OCI-LY7 (cell line): Measurements from ENCODE around the gene MRC1. TPM values are rescaled to one million over a fixed set of nuclear protein-coding genes. Genes with fewer than 3 reads are reported as not detected.

Experiments
- BruUV-seq: library from RNA; stranded (reverse); fragments of 400-500 nt; replicated peaks from 2 replicates; lab custom pipeline; 2021; lab: Mats Ljungman, UMichigan
- CTCF ChIA-PET: fragments of 300-600 bp; sonication (Branson Sonifier 250); formaldehyde crosslinking; loops from one replicate; lab custom pipeline; 2022; ENCODE audit warnings: antibody characterized with exemption; ENCODE audit not compliant: unreplicated experiment; lab: Charles Lee
- POLR2A ChIA-PET: fragments of 300-600 bp; sonication (Branson Sonifier 250); formaldehyde crosslinking; loops from one replicate; lab custom pipeline; 2022; ENCODE audit warnings: antibody characterized with exemption; lab: Charles Lee
- DNase-seq: peaks from one replicate; pipeline ENCODE4 v3.0.0-alpha.2; 2015; ENCODE audit warnings: low spot score
- H2AFZ ChIP-seq: fragments of 200-600 bp; sonication (generic), shearing (Covaris generic); 2 replicates; pipeline ENCODE4 v1.6.1; 2014; ENCODE audit warnings: mild to moderate bottlenecking, antibody characterized with exemption, low read length, moderate library complexity
- H3K27ac ChIP-seq: fragments of 200-600 bp; sonication (generic); 2 replicates; pipeline ENCODE4 v1.5.1; 2014; ENCODE audit warnings: mixed run types, low read depth, mild to moderate bottlenecking, moderate library complexity, low read length, inconsistent platforms; ENCODE audit not compliant: poor library complexity, severe bottlenecking
- H3K36me3 ChIP-seq: fragments of 200-600 bp; sonication (generic); 2 replicates; pipeline ENCODE4 v1.6.1; 2014; ENCODE audit warnings: mild to moderate bottlenecking, antibody characterized with exemption, low read length, moderate library complexity, mixed read lengths; ENCODE audit not compliant: insufficient read depth
- H3K4me1 ChIP-seq: fragments of 200-600 bp; sonication (generic); 2 replicates; pipeline ENCODE4 v1.5.1; 2014; ENCODE audit warnings: mild to moderate bottlenecking, low read length; ENCODE audit not compliant: insufficient read depth, poor library complexity, severe bottlenecking
- H3K4me2 ChIP-seq: fragments of 200-600 bp; sonication (generic); 2 replicates; pipeline ENCODE4 v1.6.1; 2014; ENCODE audit warnings: mild to moderate bottlenecking, low read length
- H3K4me3 ChIP-seq: fragments of 200-600 bp; sonication (generic); 2 replicates; pipeline ENCODE4 v1.5.1; 2014; ENCODE audit warnings: mild to moderate bottlenecking, low read depth, low read length; ENCODE audit not compliant: poor library complexity, severe bottlenecking
- H3K79me2 ChIP-seq: fragments of 200-600 bp; sonication (generic); 2 replicates; pipeline ENCODE4 v1.6.1; 2016; ENCODE audit warnings: low read depth, mild to moderate bottlenecking, low read length, moderate library complexity, mixed read lengths; ENCODE audit not compliant: insufficient read depth
- H3K9me2 ChIP-seq: fragments of 200-600 bp; sonication (generic); 2 replicates; pipeline ENCODE4 v1.6.1; 2016; ENCODE audit warnings: mild to moderate bottlenecking, low read length, mixed read lengths; ENCODE audit not compliant: insufficient read depth
- H3K9me3 ChIP-seq: fragments of 200-600 bp; sonication (generic); 2 replicates; pipeline ENCODE4 v1.6.1; 2014; ENCODE audit warnings: mild to moderate bottlenecking, mixed run types, low read length, mixed read lengths
- H4K20me1 ChIP-seq: fragments of 200-600 bp; sonication (generic); 2 replicates; pipeline ENCODE4 v1.6.1; 2014; ENCODE audit warnings: mild to moderate bottlenecking, antibody characterized with exemption, low read length, moderate library complexity, mixed read lengths; ENCODE audit not compliant: insufficient read depth
- EZH2phosphoT487 ChIP-seq: fragments of 200-600 bp; sonication (generic); IDR thresholded peaks from 2 replicates; pipeline ENCODE4 v1.6.1; 2018; ENCODE audit warnings: low read depth, borderline replicate concordance, mild to moderate bottlenecking, mixed run types, antibody characterized with exemption, low read length, moderate library complexity, mixed read lengths
- intact Hi-C: fragments of 100-400 bp; cut with micrococcal nuclease; formaldehyde crosslinking; loops from one replicate; pipeline ENCODE4 v1.10.0; 2022; ENCODE audit not compliant: unreplicated experiment
- total RNA-seq, 2 experiments: library from RNA; depleted of rRNA in 1 of 2; stranded (reverse); fragments of >200 nt in 1 of 2; shearing (Covaris generic) in 1 of 2; gene quantifications; 2 replicates each; pipeline ENCODE4 v1.2.3, GENCODE V29; 2014 to 2022
- TF ChIP-seq, protein P1 (sequence below): fragments of 200-600 bp; sonication (generic); conservative IDR thresholded peaks from 2 replicates; pipeline ENCODE4 v1.5.1; 2014; ENCODE audit warnings: mild to moderate bottlenecking, antibody characterized with exemption, low read length, moderate library complexity, mixed read lengths

Gene MRC1
- total RNA-seq, 2 experiments from 2014 or later: not detected

DNA sequence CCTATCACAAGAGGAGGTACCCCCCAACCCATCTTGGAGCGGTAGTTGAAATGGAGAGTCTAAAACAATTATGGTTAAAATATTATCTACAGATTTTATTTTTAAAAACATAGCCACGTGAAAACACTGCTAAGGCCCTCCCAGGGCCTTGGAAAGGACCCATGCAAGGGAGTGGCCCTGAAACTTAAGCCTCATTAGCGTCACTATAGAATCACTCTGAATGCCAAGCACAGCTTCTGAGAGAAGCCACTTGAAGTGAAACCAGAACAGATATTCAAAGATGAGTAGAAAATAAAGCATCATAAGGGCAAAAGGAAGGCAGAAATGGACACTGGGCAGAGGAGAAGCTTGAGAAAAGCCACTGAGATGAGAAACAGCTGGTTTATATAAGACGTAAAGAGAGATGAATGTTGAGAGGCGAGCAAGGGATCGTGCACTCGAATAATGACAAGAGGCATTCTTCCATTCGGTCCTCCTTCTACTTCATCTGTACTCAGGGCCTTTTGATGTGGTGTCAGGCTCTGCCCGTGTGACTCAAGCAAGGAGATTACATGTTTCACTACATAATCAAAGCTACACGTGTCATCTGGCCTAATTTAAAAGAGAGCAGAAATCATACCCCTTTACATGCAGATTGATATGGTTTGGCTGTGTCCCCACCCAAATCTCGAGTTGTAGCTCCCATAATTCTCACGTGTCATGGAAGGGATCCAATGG is 109.2 kb downstream of the MRC1 start:
- no peaks in the 10 kb centered on the region for H3K36me3 ChIP-seq
- H3K4me1 ChIP-seq: no peaks in the 10 kb centered on the region
- no peak overlapping the region for H2AFZ ChIP-seq
- H3K79me2 ChIP-seq: no peaks in the 10 kb centered on the region
- DNase-seq: no peak
- H3K9me2 ChIP-seq: no peaks in the 10 kb centered on the region
- TF ChIP-seq, protein P1, sequence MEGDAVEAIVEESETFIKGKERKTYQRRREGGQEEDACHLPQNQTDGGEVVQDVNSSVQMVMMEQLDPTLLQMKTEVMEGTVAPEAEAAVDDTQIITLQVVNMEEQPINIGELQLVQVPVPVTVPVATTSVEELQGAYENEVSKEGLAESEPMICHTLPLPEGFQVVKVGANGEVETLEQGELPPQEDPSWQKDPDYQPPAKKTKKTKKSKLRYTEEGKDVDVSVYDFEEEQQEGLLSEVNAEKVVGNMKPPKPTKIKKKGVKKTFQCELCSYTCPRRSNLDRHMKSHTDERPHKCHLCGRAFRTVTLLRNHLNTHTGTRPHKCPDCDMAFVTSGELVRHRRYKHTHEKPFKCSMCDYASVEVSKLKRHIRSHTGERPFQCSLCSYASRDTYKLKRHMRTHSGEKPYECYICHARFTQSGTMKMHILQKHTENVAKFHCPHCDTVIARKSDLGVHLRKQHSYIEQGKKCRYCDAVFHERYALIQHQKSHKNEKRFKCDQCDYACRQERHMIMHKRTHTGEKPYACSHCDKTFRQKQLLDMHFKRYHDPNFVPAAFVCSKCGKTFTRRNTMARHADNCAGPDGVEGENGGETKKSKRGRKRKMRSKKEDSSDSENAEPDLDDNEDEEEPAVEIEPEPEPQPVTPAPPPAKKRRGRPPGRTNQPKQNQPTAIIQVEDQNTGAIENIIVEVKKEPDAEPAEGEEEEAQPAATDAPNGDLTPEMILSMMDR: no peak
- CTCF ChIA-PET: no interaction called here
- no peaks in the 10 kb centered on the region for H4K20me1 ChIP-seq
- no peaks in the 10 kb centered on the region for H3K9me3 ChIP-seq
- intact Hi-C loops: no loop called here
- POLR2A ChIA-PET: interaction anchor here (1.1 kb wide), 1 partner anchor 72 kb away, joined by 3 read pairs; no protein-coding TSS in a partner anchor
- BruUV-seq: no TSS peak
- H3K27ac ChIP-seq: no peak overlapping the region
- no peak overlapping the region for H3K4me3 ChIP-seq
- no peak overlapping the region for H3K4me2 ChIP-seq

DNA sequence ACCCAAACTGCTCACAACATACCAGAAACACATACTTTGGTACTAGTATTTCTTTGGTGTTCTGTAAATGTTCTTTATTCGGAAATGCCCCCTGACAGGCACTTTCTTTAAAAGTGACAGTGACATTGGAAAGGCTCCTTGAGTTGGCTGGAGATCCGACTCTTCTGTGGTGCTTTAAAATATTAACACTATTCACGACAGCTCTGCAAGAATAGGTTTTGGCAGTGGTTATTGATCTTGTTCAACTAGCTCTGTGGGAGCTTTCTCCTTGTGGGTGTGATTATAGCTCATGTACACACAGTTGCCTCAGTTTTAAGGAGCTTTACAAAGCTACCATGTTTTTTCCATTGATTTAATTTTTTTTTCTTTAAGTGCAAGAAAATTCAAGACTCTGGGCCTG is 112.2 kb downstream of the MRC1 start:
- Histone ChIP-seq H3K79me2 (no peaks in the 10 kb centered on the region), H2AFZ (no peak overlapping the region), H4K20me1 (no peaks in the 10 kb centered on the region), H3K9me2 (no peaks in the 10 kb centered on the region), H3K36me3 (no peaks in the 10 kb centered on the region), H3K4me2 (no peak overlapping the region), H3K4me3 (no peak overlapping the region), H3K27ac (no peak overlapping the region), H3K9me3 (no peaks in the 10 kb centered on the region), H3K4me1 (no peaks in the 10 kb centered on the region)
- no peak for DNase-seq
- POLR2A ChIA-PET: interaction anchor here (0.7 kb wide), 1 partner anchor 79 kb away, joined by 3 read pairs; no protein-coding TSS in a partner anchor
- intact Hi-C loops: no loop called here
- TF ChIP-seq EZH2phosphoT487: no peak
- TF ChIP-seq, protein P1: no peak
- no TSS peak for BruUV-seq
- CTCF ChIA-PET: no interaction called here

DNA sequence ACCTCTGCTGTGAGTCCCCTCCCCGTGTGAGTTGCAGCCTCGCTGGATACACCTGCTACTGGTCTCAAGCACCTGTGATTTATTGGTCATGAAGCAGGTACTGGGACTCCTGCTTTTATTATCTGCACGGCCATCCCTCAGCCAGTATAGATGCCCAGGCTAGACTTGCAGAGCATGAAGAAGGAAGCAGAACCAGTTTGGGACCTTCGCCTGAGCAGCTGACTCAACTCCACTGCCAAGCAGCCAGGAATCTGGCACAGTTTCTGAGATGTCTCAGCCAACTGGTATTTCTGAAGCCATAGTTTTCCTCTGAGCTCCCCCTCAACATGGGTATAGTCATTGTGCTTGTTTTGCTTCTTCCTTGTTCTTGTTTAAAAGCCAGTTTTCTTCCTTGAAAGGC is 114.6 kb downstream of the MRC1 start:
- no TSS peak for BruUV-seq
- Histone ChIP-seq H3K9me2 (no peaks in the 10 kb centered on the region), H3K4me1 (no peaks in the 10 kb centered on the region), H3K36me3 (no peaks in the 10 kb centered on the region), H4K20me1 (no peaks in the 10 kb centered on the region), H3K27ac (no peak overlapping the region), H3K4me2 (no peak overlapping the region), H3K9me3 (no peaks in the 10 kb centered on the region), H3K4me3 (no peak overlapping the region), H3K79me2 (no peaks in the 10 kb centered on the region), H2AFZ (no peak overlapping the region)
- POLR2A ChIA-PET: interaction anchor here (0.6 kb wide), 1 partner anchor 119 kb away, joined by 8 read pairs; no protein-coding TSS in a partner anchor
- DNase-seq: no peak
- intact Hi-C loops: no loop called here
- no peak for TF ChIP-seq EZH2phosphoT487
- TF ChIP-seq, protein P1: no peak
- CTCF ChIA-PET: no interaction called here
